GM21576 (cell line): ENCODE measurements around the gene MPV17.
"Not testable (repeated sequence)": the region's sequence is repeated elsewhere in the genome, so short reads cannot be mapped to it uniquely, and the experiment has no call there.

Experiments used
- ATAC-seq: cut with Tn5 transposase; IDR thresholded peaks from one replicate; pipeline ENCODE4 v1.9.1; 2021; ENCODE audit warnings: mild to moderate bottlenecking, moderate library complexity; ENCODE audit not compliant: unreplicated experiment

The MPV17 gene

DNA sequence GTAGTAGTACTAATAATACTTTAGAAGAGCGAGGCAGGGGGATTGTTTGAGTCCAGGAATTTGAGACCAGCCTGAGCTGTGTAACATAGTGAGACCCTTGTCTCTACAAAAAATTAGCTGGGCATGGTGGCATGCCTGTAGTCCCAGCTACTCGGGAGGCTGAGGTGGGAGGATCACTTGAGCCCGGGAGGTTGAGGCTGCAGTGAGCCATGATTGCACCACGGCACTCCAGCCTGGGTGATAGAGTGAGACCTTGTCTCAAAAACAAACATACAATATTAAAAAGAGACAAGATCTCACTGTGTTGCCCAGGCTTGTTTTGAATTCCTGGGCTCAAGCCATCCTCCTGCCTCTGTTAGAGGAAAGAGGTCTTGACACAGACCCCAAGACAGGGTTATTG is 22.3 kb downstream of the MPV17 start:
- not testable (repeated sequence) for ATAC-seq

DNA sequence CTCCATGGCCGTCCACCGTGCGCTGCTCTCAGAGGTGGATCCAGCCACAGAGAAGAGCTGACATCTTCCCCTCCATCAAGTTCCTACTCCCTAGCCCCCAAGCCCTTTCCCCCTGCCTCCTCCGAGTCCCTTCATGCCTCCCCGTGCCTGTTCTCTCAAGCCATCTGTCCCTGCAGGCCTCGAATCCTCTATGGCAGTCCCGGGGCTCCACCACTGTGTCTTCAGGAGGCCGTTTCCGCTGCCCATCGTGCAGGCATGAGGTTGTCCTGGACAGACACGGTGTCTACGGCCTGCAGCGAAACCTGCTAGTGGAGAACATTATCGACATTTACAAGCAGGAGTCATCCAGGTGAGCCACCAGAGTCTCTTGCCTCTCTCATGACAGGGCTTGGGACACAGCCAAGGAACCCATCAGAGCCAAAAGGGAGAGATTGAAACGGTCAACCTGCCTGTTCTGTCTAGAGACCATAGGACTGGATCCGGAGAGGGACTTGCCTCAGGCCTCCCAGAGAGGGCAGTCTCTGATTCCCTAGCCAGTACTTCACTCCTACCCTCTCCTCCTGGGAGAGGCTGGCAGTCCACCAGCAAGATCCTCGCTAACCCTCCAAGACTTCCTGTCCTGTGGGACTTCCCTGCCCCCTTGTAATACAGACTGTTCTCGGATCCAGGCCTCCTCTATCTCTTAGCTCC is 24.4 kb downstream of the MPV17 start:
- ATAC-seq, result no peak

DNA sequence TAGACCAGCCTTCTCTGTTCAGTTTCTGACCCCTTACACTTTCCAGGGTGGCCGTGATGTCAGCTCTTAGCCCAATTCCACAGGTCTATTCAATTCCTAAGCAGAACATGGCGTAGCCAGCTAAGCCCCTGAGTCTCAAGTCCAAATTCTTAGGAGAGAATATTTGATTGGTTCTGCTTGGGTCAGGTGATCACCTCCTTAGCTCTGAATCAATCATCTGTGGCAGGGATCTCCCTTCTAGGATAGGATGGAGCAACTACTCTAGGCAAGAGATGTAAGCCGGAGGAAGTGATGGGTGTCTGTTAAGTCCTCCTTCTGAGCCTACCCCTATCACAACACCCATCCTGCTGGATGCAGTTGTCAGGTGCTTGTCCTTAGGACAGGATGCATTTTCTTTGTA is 25.7 kb downstream of the MPV17 start:
- no peak for ATAC-seq

DNA sequence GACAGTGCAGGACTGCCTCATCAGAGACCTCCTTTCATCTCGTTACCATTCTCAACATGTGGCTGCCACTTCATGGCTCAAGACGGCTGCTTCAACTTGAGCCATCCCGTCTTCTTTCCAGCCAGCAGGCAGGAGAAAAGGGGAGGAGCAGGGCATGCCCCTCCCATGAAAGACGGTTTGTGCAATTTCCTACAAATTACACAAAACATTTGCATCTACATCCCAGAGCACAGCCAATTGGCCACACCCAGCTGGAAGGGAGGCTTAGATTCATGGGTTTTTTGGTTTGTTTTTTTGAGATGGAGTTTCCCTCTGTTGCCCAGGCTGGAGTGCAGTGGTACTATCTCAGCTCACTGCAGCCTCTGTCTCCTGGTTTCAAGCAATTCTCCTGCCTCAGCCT is 26.4 kb downstream of the MPV17 start:
- ATAC-seq, result no peak

DNA sequence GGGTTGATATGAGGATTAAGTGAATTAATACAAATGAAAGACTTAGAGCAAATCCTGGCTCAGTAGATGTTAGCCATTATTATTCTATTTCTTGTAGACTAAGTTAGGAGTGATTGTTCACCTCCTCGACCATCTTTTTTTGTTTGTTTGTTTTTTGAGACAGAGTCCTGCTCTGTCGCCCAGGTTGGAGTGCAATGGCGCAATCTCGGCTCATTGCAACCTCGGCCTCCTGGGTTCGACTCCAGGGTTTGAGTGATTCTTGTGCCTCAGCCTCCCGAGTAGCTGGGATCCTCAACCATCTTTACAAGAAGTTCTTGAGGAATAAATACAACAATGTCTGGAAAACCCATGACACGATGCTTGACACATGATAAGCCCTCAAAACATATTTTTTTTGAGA is 28.0 kb downstream of the MPV17 start:
- ATAC-seq, result no peak

DNA sequence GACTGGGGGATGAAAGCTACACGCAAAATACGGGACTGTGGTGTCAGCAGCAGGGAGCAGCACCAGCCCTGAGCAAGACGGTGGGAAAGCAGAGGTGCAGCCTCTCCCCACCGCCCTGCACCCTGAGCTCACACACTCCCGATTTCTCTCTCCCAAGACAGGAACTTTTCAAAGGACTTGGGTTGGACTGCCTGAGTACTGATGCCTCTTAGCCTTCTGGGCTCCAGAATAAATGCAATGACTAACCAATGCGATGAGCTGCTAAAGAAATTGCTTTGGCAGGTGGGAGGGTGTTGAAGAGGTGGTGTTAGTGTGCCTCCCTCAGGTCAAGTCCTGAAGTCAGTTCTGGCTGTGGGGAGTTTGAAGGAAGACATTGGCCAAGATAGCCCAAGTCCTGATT is 31.0 kb downstream of the MPV17 start:
- no peak for ATAC-seq

DNA sequence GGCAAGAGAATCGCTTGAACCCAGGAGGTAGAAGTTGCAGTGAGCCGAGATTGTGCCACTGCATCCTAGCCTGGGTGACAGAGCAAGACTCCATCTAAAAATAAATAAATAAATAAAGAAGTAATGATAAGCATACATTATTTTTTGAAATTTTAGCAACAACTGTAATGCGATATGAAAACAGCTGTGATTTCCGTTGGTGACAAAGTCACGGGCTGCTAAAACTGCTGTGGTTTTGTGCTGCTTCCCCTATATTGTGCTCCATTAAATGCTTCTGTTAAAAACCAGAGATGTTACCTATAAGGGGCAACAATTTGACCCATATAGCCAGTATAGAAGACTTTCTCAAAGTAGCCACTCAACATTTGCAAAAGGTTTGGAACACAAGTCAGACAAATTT is 32.3 kb downstream of the MPV17 start:
- no peak for ATAC-seq

DNA sequence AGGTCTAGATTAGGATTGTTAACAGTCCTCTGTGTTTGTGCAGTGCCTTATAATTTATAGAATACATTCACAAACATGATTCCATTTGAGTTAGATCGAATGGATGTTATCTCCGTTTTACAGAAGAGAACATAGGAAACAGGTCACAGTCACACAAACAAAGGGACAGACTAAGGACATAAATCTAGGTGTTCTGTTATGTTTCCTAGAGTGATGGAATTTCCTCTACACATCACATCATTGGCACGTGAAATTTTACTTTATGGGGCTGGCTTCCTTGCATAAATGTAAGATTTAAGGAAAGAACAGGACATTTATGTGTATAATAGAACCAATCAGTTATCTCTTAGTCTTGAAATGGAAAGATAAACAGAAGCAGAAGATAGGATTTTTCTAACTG is 34.3 kb downstream of the MPV17 start:
- no peak for ATAC-seq

DNA sequence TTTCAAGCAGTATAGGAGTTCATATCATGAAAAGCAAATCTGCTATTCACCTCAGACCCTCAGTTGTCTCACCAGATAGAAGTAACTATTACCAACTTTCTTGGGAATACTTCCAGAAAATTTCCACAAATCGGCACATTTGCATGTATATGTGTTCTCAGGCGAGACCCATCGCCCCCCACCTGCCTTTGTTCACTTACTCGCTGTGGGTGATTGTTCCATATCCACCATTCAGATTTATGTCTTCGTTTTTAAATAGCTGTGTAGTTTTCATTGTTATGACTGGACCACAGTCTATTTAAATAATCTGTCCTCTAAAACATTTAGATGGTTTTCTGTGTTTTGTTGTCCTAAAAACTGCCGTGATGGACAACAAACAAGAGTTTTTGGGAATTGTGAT is 37.4 kb downstream of the MPV17 start:
- ATAC-seq, result no peak

DNA sequence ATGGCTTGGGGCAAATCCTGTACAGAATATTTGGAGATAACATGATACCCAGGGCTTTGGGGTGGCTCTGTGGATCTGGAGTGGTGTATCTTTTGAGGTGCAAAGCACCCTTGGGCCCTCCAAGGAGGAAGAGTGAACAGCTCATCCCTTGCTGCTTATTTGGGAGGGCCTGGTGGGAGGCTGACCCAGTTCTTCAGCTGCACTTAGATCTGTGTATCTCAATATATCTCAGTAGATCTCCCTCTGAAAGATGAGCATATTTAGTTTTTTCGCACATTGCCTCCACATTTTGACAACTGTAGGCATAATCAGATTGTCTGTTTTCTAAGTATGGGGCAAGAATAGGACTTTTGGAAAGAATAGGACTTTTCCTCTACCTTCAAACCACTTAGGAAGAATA is 37.9 kb downstream of the MPV17 start:
- ATAC-seq, result no peak

DNA sequence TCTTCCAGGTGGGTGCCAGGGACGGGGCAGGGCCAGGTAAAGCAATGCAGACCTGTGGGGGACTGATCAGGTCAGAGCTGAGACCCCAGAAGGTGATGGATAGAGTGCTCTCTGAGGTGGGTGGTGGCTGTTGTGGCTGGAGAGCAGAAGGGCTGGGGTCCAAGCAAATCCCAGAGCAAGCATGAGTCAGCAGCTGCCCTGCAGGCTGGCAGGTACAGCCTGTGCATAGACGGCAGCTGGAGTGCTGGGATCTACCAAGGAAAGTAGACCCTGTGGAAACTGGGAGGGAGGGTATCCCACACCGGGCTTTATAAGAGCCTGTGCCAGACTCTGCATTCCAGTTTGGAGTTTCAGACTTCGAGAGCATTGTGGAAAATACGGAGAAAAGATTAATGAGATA is 40.0 kb downstream of the MPV17 start:
- ATAC-seq, result no peak

DNA sequence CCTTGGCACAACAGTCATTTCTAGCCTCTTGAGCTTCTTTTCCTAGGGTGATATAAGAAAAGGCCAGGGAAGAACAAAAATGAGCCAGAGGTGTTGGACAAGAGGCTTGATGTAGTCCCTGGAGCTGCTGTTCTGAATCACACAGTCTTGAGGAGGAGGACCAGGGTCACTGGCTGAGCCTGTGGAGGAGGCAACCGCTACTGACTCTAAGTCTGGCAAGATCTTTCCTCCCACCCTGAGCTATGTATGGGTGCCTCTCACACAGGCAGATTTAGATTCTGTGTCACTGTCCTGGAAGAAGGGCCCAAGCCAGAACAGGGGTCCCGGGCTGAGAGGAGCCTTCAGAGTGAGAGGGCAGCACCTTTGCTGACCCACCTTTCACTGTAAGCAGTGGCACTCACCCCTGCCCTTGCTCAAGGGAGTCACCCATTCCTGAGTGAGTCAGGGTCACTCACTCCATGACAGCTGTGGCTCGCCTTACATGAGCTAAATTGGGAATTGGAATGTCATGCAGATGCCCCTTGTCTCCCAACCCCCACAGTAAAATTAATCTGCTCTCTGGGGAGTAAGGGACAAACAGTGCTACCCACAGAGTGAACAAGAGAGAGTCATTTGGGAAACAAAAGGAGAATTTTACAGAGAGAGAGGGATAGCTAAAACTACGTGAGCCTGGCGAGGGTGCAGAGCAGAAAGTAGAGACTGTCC is 40.9 kb downstream of the MPV17 start, which contains the start of gene TRIM54:
Gene TRIM54 (plus strand): TSS at position 575 of the 705 bp plus-strand sequence. CDS start 303 bp downstream, outside the sequence.
- ATAC-seq, result no peak

DNA sequence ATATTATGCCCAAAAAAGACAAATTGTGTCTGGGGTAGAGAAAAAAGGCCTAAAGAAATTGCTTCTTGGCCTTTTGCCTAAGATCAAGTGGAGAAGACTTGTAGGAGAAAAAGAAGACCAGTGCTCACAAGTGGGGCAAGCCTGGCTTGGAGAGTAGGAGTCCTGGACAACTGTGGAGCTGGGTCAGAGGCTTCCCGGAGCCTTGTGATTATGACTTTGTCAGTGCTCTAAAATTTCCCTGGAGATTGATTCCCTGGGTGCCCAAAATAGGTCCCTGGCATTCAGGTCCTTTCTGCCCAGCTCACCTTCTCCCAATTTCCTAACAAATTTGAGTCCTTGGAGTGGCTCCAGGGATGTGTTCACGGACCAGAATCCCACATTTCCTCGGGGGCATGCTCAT is 41.5 kb downstream of the MPV17 start:
- no peak for ATAC-seq

DNA sequence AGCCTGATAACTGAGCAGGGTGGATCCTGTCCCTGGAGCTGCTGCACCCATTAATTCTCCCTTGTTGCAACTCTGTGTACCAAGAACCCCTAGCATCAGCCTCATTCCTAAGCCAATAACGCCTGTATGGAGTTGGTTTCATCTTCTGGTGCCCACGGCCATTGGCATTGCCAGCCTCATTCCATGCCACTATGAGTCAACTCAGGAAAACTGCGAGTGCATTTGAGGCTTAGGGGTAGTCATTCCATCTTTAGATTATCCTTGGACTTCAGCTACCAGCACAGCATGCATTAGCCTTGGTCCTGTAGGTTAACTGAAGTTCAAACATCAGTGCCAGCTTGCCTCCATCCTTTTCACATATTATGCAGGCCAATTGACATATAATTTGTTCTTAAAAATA is 42.1 kb downstream of the MPV17 start:
- no peak for ATAC-seq

DNA sequence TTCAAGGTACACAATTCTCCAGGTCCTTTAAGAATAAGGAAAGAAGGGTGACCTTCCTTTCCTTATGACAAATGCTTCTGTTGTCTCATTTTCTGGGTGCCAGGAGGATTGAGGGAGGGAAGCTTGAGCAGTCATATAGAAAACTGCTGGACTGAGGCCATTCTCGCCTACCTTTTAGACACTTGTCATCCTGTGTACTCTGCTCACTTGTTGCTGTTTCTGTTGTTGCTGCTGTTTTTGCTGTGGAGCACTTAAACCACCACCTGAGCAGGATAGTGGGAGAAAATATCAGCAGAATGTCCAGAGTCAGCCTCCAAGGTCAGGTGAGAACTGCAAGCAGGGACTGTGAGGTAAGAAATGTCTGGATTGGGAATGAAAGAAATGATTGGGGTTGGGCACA is 44.9 kb downstream of the MPV17 start:
- no peak for ATAC-seq

DNA sequence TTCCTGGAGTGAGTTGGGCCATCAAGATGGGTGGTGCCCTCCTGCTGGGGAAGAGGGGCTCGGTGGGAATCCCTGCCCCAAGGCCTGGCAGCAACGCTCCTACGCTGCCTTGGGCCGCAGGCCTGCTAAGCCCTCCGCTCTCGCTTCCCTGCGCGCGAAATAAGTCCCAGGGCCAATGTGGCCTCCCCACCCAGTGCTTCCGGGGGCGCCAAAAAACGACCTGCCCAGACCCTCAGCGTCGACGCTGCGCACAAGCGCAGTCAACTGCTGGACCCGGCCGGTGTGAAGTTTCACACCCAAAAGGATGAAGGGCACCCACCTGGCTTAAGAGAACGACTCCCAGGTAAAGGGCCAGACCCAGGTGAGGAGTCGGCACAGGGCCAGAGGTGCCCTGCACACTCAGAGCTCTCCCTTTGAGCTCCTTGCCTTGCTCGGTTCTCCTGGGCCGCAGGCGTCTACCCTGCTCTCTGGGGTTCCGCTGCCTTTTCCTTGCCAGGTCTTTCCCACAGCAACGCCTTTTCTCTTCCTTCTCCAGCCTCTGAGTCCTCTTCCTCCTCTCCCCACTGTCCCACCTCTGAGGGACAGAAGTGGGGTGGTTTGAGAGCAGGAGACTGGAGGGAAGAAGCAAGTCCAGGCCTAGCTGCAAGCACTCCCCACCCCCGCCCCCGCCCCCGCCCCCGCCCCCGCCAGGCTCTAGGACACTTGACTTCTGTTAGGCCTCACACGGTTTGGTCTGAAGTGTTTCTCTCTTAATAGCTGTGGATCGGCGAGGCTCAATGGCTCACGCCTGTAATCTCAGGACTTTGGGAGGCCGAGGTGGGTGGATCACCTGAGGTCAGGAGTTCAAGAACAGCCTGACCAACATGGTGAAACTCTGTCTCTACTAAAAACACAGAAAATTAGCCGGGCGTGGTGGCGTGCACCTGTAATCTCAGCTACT is 47.4 kb downstream of the MPV17 start, which contains the start of gene DNAJC5G:
Gene DNAJC5G (plus strand): TSS at position 223 of the 940 bp plus-strand sequence. CDS start 1,296 bp downstream, outside the sequence.
- no peak for ATAC-seq

DNA sequence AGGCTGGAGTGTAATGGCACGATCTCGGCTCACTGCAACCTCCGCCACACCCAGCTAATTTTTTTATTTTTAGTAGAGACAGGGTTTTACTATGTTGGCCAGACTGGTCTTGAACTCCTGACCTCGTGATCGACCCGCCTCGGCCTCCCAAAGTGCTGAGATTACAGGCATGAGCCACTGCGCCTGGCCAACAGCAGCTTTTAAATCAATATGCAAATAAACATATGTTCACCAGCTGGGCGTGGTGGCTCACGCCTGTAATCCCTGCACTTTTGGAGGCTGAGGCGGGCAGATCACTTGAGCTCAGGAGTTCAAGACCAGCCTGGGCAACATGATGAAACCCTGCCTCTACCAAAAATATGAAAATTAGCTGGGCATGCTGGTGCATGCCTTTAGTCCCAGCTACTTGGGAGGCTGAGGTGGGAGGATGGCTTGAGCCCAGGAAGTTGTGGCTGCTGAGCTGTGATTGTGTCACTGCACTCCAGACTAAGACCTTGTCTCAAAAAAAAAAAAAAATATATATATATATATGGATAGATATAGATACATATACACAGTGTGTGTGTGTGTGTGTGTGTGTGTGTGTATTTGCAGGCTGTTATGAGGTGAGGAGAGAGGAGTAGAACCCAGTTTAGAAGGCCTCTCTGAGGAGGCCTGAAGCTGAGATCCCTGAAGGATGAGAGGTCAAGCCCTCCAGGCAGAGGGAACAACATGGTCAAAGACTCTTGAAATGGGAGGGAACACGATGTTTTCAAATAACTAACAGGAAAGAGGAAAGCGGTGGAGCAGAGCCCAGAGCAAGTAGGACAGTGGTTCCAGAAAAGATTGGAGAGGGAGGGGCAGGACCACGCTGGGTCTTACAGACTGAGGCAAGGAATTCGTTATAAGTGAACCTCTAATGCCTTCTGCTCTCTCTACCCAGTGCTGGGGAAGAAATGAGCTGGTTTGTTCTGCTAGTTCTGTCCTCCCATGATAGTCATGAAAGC is 50.1 kb downstream of the MPV17 start:
- ATAC-seq, result not testable (repeated sequence)

DNA sequence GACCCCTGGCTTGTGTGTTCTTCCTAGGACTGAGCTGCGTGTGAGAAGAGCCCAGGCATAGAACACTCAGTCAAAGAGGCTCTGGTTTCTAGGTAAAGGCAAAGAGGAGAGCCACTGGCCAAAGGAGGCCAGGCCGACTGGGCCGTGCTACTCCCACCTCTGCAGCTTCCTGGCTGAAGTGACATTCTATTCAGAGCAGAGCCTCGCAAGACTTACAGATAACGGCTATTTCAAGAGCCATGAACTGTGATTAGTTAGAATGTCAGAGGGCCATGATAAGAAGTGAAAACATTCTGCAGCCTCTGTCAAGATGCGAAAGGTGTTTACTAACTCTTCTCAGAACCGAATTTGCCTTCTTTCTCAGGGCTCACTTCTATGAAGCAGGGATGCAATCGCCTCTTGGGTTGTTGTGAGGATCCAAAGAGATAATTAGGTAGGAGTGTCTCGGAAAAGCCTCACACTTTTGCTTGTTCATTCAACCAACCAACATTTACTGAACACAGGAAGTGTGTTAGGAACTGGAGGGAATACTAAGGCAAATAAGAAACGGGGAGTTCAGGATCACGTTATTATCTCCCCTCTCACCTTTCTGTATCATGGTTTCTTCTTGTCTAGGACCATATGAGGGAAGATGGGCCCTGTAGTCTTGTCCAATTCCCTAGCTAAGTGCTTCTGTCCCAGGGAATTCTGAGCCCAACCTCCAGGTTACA is 51.1 kb downstream of the MPV17 start:
- no peak for ATAC-seq

DNA sequence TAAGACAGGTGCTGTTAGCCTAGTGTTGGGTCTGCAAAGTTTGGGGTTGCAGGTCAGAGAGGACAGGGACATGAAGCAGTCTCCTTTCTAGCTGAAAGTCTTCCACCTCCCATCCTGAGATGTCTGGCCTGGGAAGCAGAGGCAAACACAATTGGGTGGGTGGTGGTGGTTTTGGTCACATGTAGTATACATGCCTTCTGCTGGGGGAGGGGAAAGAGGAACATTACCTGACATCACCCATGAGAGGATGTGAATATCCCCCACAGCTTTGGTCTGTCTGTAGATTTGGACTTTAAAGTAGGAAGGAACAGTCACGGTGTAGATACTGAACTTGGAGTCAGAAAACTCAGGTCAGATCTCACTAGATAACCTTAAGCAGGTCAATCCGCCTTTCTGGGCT is 52.2 kb downstream of the MPV17 start:
- no peak for ATAC-seq

DNA sequence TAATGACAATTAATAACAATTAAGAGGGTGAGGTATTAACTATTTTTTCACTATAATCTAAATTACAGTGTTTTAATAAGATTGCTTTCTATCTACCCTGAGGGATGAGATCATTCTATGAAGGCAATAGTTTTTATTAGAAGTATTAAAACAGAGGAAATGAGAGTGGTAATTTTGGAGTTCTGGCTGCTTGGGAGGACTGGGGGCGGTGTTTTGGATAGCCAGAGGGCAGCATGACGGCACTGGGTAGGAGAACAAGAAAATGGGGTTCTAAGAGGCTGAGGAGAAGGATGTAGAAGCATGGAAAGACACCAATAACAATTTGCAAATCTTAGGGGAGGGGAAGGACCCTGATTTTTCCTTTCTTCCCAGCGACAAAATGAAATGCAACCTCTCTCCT is 52.8 kb downstream of the MPV17 start:
- ATAC-seq, result no peak
